ENCODE measurements around the gene ITSN2.

The ITSN2 gene

GRCh38 chr2:24262421-24262970, 97.8 kb downstream of the ITSN2 start:
- no peak for DNase-seq

GRCh38 chr2:24261441-24261840, 98.9 kb downstream of the ITSN2 start:
- no peak for DNase-seq

- no peak for DNase-seq
Measured at GRCh38 chr2:24259316-24259715, 101.0 kb downstream of the ITSN2 start.

- no peak for DNase-seq
Measured at GRCh38 chr2:24258718-24259117, 101.6 kb downstream of the ITSN2 start.

- DNase-seq: no peak
Measured at GRCh38 chr2:24253303-24253919, 106.9 kb downstream of the ITSN2 start.

- DNase-seq: no peak
Measured at GRCh38 chr2:24247592-24247991, 112.7 kb downstream of the ITSN2 start.

GRCh38 chr2:24247164-24247563, 113.2 kb downstream of the ITSN2 start:
- no peak for DNase-seq

GRCh38 chr2:24245986-24246776, 114.2 kb downstream of the ITSN2 start:
- no peak for DNase-seq

GRCh38 chr2:24241528-24241927, 118.8 kb downstream of the ITSN2 start:
- no peak for DNase-seq

GRCh38 chr2:24239553-24239952, 120.8 kb downstream of the ITSN2 start:
- DNase-seq: no peak

- no peak for DNase-seq
Measured at GRCh38 chr2:24238158-24238557, 122.2 kb downstream of the ITSN2 start.

- DNase-seq: peak; percentile 2
Measured at GRCh38 chr2:24237313-24237712, 123.0 kb downstream of the ITSN2 start.

- DNase-seq: no peak
Measured at GRCh38 chr2:24233321-24233720, 127.0 kb downstream of the ITSN2 start.

- no peak for DNase-seq
Measured at GRCh38 chr2:24231461-24231881, 128.9 kb downstream of the ITSN2 start.

- no peak for DNase-seq
Measured at GRCh38 chr2:24228470-24228869, 131.9 kb downstream of the ITSN2 start.

GRCh38 chr2:24225499-24226242, 134.7 kb downstream of the ITSN2 start:
- DNase-seq: no peak

GRCh38 chr2:24222946-24223345, 137.4 kb downstream of the ITSN2 start:
- no peak for DNase-seq

- DNase-seq: no peak
Measured at GRCh38 chr2:24221343-24222050, 138.8 kb downstream of the ITSN2 start.

- DNase-seq: no peak
Measured at GRCh38 chr2:24220554-24221291, 139.6 kb downstream of the ITSN2 start.

GRCh38 chr2:24214880-24215279, 145.5 kb downstream of the ITSN2 start:
- peak; percentile 27 for DNase-seq

- no peak for DNase-seq
Measured at GRCh38 chr2:24211408-24211807, 148.9 kb downstream of the ITSN2 start.

- no peak for DNase-seq
Measured at GRCh38 chr2:24210723-24211122, 149.6 kb downstream of the ITSN2 start.

All from CD4-positive, alpha-beta T cell treated with Interleukin-10 for 1 hour (primary cell).